ENCODE results near the gene PRAMEF6. TPM values are rescaled to one million over a fixed set of nuclear protein-coding genes. Genes with fewer than 3 reads are reported as not detected.
"Not testable (repeated sequence)": the region's sequence is repeated elsewhere in the genome, so short reads cannot be mapped to it uniquely, and the experiment has no call there.

Gene PRAMEF6
- not detected for polyA plus RNA-seq (2013, experiment 1 of 2)
- not detected for polyA plus RNA-seq (2013, experiment 2 of 2)

DNA sequence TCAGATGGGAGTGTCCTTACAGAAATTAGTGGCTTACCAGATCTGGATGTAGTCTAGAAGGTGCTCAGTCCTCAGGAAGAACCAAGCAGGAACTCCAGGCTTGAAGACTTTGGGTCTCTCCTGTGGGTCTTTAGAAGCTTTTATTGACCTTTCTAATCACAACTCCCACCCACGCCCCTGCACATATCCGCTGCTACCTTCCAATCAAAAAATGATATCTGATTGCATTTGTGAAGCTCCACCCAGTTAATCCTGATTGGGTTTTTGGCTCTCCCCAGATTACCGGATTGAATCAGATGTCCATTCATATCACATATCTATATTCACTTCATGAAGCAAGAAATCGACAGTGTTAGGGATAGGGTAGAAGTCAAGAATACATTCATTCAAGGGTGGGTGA, at the start of gene PRAMEF6:
TSS of gene PRAMEF6 (minus strand) at position 101 of the 400 bp plus-strand sequence. CDS start 5,062 bp downstream, outside the sequence.
- not testable (repeated sequence) for H4K91ac ChIP-seq (ENCODE audit: low read depth, low read length, poor library complexity); H3K27ac ChIP-seq (replicated peaks; ENCODE audit: low read length); DNase-seq (ENCODE audit: low spot score); H3K4me3 ChIP-seq (ENCODE audit: low read length in 2 of 2); H2BK120ac ChIP-seq (ENCODE audit: low read depth, low read length); H3K23ac ChIP-seq (ENCODE audit: low read depth, low read length, poor library complexity); H3K9ac ChIP-seq (ENCODE audit: low read depth, low read length, poor library complexity); H2BK5ac ChIP-seq (ENCODE audit: low read length); H3K4ac ChIP-seq (ENCODE audit: low read length); H3K14ac ChIP-seq (ENCODE audit: low read length); H3K4me2 ChIP-seq (ENCODE audit: insufficient read depth, low read length, poor library complexity, severe bottlenecking); H2BK12ac ChIP-seq (ENCODE audit: low read length); H3K79me1 ChIP-seq (ENCODE audit: low read depth, low read length); H3K27me3 ChIP-seq (ENCODE audit: control insufficient read depth in 3 of 3, insufficient read depth in 3 of 3, low read depth in 1 of 3, low read length in 3 of 3); H2BK15ac ChIP-seq (ENCODE audit: low read length); H3K36me3 ChIP-seq (replicated peaks in 1 of 2; ENCODE audit: control insufficient read depth in 2 of 2, insufficient read depth in 2 of 2, low read length in 2 of 2); H3K18ac ChIP-seq (ENCODE audit: low read length); H2AFZ ChIP-seq (ENCODE audit: low read length); H3K4me1 ChIP-seq (ENCODE audit: control insufficient read depth in 2 of 2, insufficient read depth in 1 of 2, low read depth in 1 of 2, low read length in 2 of 2); H3K9me3 ChIP-seq (replicated peaks in 1 of 2; ENCODE audit: control insufficient read depth in 2 of 2, insufficient read depth in 1 of 2, low read depth in 1 of 2, low read length in 2 of 2); H4K8ac ChIP-seq (ENCODE audit: low read depth, low read length); H2AK5ac ChIP-seq (ENCODE audit: low read depth, low read length)
- no CpG with 5 or more reads among the region's 4 CpGs for WGBS, 2 donors (ENCODE audit: extremely low coverage in 2 of 2, insufficient read length in 2 of 2, insufficient replicate concordance in 1 of 2)

DNA sequence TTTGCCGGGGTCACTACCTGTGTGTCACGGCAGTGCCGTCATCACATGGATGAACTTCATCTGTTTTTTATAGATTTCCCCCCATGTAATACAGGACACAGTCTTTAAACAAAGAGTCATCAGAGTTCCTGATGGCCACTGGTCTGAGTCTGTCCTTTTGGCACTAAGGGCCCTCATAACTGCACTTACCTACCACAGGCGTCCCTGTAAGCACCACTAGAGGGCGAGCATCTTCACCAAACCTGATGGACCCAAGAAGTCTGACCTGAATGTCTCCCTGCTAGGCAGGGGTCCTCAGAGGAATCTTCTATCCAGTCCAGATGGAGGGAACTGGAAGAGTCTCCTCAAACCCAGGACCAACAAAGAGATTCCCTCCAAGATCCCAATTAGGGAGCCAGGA, 23.0 kb downstream of the PRAMEF6 start:
- not testable (repeated sequence) for H2BK15ac ChIP-seq (ENCODE audit: low read length); H2BK12ac ChIP-seq (ENCODE audit: low read length); H3K27me3 ChIP-seq (ENCODE audit: control insufficient read depth in 3 of 3, insufficient read depth in 3 of 3, low read depth in 1 of 3, low read length in 3 of 3); H2BK120ac ChIP-seq (ENCODE audit: low read depth, low read length); DNase-seq (ENCODE audit: low spot score); H3K9ac ChIP-seq (ENCODE audit: low read depth, low read length, poor library complexity); H3K79me1 ChIP-seq (ENCODE audit: low read depth, low read length); H3K23ac ChIP-seq (ENCODE audit: low read depth, low read length, poor library complexity); H3K36me3 ChIP-seq (replicated peaks in 1 of 2; ENCODE audit: control insufficient read depth in 2 of 2, insufficient read depth in 2 of 2, low read length in 2 of 2); H4K8ac ChIP-seq (ENCODE audit: low read depth, low read length); H3K14ac ChIP-seq (ENCODE audit: low read length); H2AFZ ChIP-seq (ENCODE audit: low read length); H2AK5ac ChIP-seq (ENCODE audit: low read depth, low read length); H3K4ac ChIP-seq (ENCODE audit: low read length); H3K9me3 ChIP-seq (replicated peaks in 1 of 2; ENCODE audit: control insufficient read depth in 2 of 2, insufficient read depth in 1 of 2, low read depth in 1 of 2, low read length in 2 of 2); H3K4me3 ChIP-seq (ENCODE audit: low read length in 2 of 2); H3K4me1 ChIP-seq (ENCODE audit: control insufficient read depth in 2 of 2, insufficient read depth in 1 of 2, low read depth in 1 of 2, low read length in 2 of 2); H3K4me2 ChIP-seq (ENCODE audit: insufficient read depth, low read length, poor library complexity, severe bottlenecking); H3K18ac ChIP-seq (ENCODE audit: low read length); H4K91ac ChIP-seq (ENCODE audit: low read depth, low read length, poor library complexity); H3K27ac ChIP-seq (replicated peaks; ENCODE audit: low read length); H2BK5ac ChIP-seq (ENCODE audit: low read length)
- WGBS, 2 donors (ENCODE audit: extremely low coverage in 2 of 2, insufficient read length in 2 of 2, insufficient replicate concordance in 1 of 2) = no CpG with 5 or more reads among the region's 5 CpGs

DNA sequence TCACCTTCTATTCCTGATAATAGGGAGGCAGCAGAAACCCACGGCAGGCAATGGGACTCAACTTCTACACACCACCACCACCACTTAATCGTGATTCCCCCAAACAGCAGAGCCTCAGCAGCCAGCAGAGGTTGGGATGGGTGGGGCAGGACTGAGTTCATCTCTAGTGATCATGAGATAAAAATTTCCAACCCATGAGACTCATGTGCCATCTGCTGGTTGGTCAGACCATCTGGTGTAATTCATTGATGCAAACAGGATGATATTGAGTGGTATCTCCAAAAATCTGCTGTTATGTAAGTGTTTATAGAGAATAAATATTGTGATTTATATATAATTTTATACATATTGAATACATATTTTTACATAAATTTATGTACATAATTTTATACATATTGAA, 25.6 kb downstream of the PRAMEF6 start:
- DNase-seq (ENCODE audit: low spot score); H3K23ac ChIP-seq (ENCODE audit: low read depth, low read length, poor library complexity); H2BK120ac ChIP-seq (ENCODE audit: low read depth, low read length); H4K91ac ChIP-seq (ENCODE audit: low read depth, low read length, poor library complexity); H2BK15ac ChIP-seq (ENCODE audit: low read length); H3K18ac ChIP-seq (ENCODE audit: low read length); H3K9me3 ChIP-seq (replicated peaks in 1 of 2; ENCODE audit: control insufficient read depth in 2 of 2, insufficient read depth in 1 of 2, low read depth in 1 of 2, low read length in 2 of 2); H2AFZ ChIP-seq (ENCODE audit: low read length); H2BK5ac ChIP-seq (ENCODE audit: low read length); H3K4me2 ChIP-seq (ENCODE audit: insufficient read depth, low read length, poor library complexity, severe bottlenecking); H2BK12ac ChIP-seq (ENCODE audit: low read length); H3K4me1 ChIP-seq (ENCODE audit: control insufficient read depth in 2 of 2, insufficient read depth in 1 of 2, low read depth in 1 of 2, low read length in 2 of 2); H3K14ac ChIP-seq (ENCODE audit: low read length); H3K4me3 ChIP-seq (ENCODE audit: low read length in 2 of 2); H3K27ac ChIP-seq (replicated peaks; ENCODE audit: low read length); H3K9ac ChIP-seq (ENCODE audit: low read depth, low read length, poor library complexity); H3K79me1 ChIP-seq (ENCODE audit: low read depth, low read length); H3K4ac ChIP-seq (ENCODE audit: low read length); H3K27me3 ChIP-seq (ENCODE audit: control insufficient read depth in 3 of 3, insufficient read depth in 3 of 3, low read depth in 1 of 3, low read length in 3 of 3); H4K8ac ChIP-seq (ENCODE audit: low read depth, low read length); H3K36me3 ChIP-seq (replicated peaks in 1 of 2; ENCODE audit: control insufficient read depth in 2 of 2, insufficient read depth in 2 of 2, low read length in 2 of 2); H2AK5ac ChIP-seq (ENCODE audit: low read depth, low read length): not testable (repeated sequence)
- no CpG with 5 or more reads among the region's 2 CpGs for WGBS, 2 donors (ENCODE audit: extremely low coverage in 2 of 2, insufficient read length in 2 of 2, insufficient replicate concordance in 1 of 2)

DNA sequence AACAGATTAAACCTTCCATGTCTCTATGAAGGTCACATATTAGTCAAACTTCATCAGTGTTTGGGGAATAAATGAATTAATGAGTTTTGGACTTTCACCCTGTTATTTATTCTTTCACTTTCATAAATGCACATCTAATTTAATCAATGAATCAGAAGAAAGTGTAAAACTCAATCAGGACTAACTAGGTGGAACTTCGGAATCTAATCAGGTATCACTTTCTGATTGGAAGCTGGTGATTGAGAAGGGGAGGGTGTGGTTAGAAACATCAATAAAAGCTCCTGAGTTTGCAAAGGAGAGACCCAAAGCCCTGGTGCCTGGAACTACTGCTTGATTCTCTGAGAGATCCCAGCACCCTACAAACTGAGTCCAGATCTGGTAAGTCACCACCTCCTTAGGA, 31.1 kb downstream of the PRAMEF6 start, which contains the start of gene PRAMEF7:
TSS of gene PRAMEF7 (plus strand) at position 301 of the 400 bp plus-strand sequence. CDS start 1,083 bp downstream, outside the sequence.
- no CpG with 5 or more reads among the region's 1 CpG for WGBS, 2 donors (ENCODE audit: extremely low coverage in 2 of 2, insufficient read length in 2 of 2, insufficient replicate concordance in 1 of 2)
- H3K4ac ChIP-seq (ENCODE audit: low read length) = not testable (repeated sequence)

More for the DNA sequence above, 31.1 kb downstream of the PRAMEF6 start, which contains the start of gene PRAMEF7:
- not testable (repeated sequence) for DNase-seq (ENCODE audit: low spot score); H3K36me3 ChIP-seq (replicated peaks in 1 of 2; ENCODE audit: control insufficient read depth in 2 of 2, insufficient read depth in 2 of 2, low read length in 2 of 2); H2AK5ac ChIP-seq (ENCODE audit: low read depth, low read length); H3K9ac ChIP-seq (ENCODE audit: low read depth, low read length, poor library complexity); H3K27me3 ChIP-seq (ENCODE audit: control insufficient read depth in 3 of 3, insufficient read depth in 3 of 3, low read depth in 1 of 3, low read length in 3 of 3); H3K23ac ChIP-seq (ENCODE audit: low read depth, low read length, poor library complexity); H2BK15ac ChIP-seq (ENCODE audit: low read length); H3K18ac ChIP-seq (ENCODE audit: low read length); H3K79me1 ChIP-seq (ENCODE audit: low read depth, low read length); H3K4me2 ChIP-seq (ENCODE audit: insufficient read depth, low read length, poor library complexity, severe bottlenecking); H3K14ac ChIP-seq (ENCODE audit: low read length); H2BK120ac ChIP-seq (ENCODE audit: low read depth, low read length); H4K91ac ChIP-seq (ENCODE audit: low read depth, low read length, poor library complexity); H2BK5ac ChIP-seq (ENCODE audit: low read length); H3K4me1 ChIP-seq (ENCODE audit: control insufficient read depth in 2 of 2, insufficient read depth in 1 of 2, low read depth in 1 of 2, low read length in 2 of 2); H3K4me3 ChIP-seq (ENCODE audit: low read length in 2 of 2); H2AFZ ChIP-seq (ENCODE audit: low read length); H4K8ac ChIP-seq (ENCODE audit: low read depth, low read length); H3K9me3 ChIP-seq (replicated peaks in 1 of 2; ENCODE audit: control insufficient read depth in 2 of 2, insufficient read depth in 1 of 2, low read depth in 1 of 2, low read length in 2 of 2); H2BK12ac ChIP-seq (ENCODE audit: low read length); H3K27ac ChIP-seq (replicated peaks; ENCODE audit: low read length)
